ENCODE results near the gene TMC1.

GRCh38 chr9:72648324-72649126 lies 127.1 kb downstream of the TMC1 start:
- TF ChIP-seq CBX5 (IDR thresholded peaks at IDR 0.05; ENCODE audit: low read depth) (no peak), FOXM1 (IDR thresholded peaks at IDR 0.05; ENCODE audit: low read depth, low read length) (no peak), BMI1 (IDR thresholded peaks at IDR 0.05; ENCODE audit: borderline replicate concordance) (no peak), EP300 (IDR thresholded peaks at IDR 0.05; ENCODE audit: borderline replicate concordance in 1 of 2, control insufficient read depth in 1 of 2, low read depth in 2 of 2, low read length in 2 of 2) (no peak), GATAD2B (conservative IDR thresholded peaks at IDR 0.05; ENCODE audit: low read depth) (no peak)

All from GM12878 (cell line).